ENCODE data around the gene SLC6A19.

GRCh38 chr5:1161108-1161832, 40.1 kb upstream of the SLC6A19 start:
- TF ChIP-seq CTCF (IDR thresholded peaks at IDR 0.05; ENCODE audit: low read depth, low read length) (no peak), EZH2phosphoT487 (IDR thresholded peaks at IDR 0.05; ENCODE audit: low read depth) (no peak)

Measured in OCI-LY3 (cell line).